Neural cell (in vitro differentiated cells): ENCODE measurements around the gene KCNJ5.

Source experiments
- EP300 ChIP-seq: fragments of 450-650 bp; conservative IDR thresholded peaks from 2 replicates; pipeline ENCODE4 v1.6.1; 2014; ENCODE audit warnings: antibody characterized with exemption, mild to moderate bottlenecking, moderate library complexity; ENCODE audit not compliant: poor library complexity, severe bottlenecking
- EZH2 ChIP-seq: fragments of 200-600, 300-800 bp; shearing (Covaris generic), sonication (generic); IDR thresholded peaks from 2 replicates; pipeline ENCODE4 v1.6.1; 2014; ENCODE audit warnings: antibody characterized with exemption, low read length, borderline replicate concordance, mild to moderate bottlenecking; ENCODE audit not compliant: insufficient read depth, poor library complexity, severe bottlenecking
- MXI1 ChIP-seq: fragments of 450-650 bp; conservative IDR thresholded peaks from 2 replicates; pipeline ENCODE4 v1.6.1; 2014; ENCODE audit warnings: antibody characterized with exemption, mild to moderate bottlenecking; ENCODE audit not compliant: poor library complexity, severe bottlenecking
- POLR2AphosphoS5 ChIP-seq: IDR thresholded peaks from 2 replicates; pipeline ENCODE4 v1.6.1; 2012
- REST ChIP-seq: IDR thresholded peaks from 2 replicates; pipeline ENCODE4 v1.6.1; 2012; ENCODE audit warnings: borderline replicate concordance
- TF ChIP-seq, protein P1 (sequence below): fragments of 450-650 bp; IDR thresholded peaks from 2 replicates; pipeline ENCODE4 v1.5.1; 2014; ENCODE audit warnings: antibody characterized with exemption, mild to moderate bottlenecking, moderate library complexity; ENCODE audit not compliant: poor library complexity, severe bottlenecking

DNA sequence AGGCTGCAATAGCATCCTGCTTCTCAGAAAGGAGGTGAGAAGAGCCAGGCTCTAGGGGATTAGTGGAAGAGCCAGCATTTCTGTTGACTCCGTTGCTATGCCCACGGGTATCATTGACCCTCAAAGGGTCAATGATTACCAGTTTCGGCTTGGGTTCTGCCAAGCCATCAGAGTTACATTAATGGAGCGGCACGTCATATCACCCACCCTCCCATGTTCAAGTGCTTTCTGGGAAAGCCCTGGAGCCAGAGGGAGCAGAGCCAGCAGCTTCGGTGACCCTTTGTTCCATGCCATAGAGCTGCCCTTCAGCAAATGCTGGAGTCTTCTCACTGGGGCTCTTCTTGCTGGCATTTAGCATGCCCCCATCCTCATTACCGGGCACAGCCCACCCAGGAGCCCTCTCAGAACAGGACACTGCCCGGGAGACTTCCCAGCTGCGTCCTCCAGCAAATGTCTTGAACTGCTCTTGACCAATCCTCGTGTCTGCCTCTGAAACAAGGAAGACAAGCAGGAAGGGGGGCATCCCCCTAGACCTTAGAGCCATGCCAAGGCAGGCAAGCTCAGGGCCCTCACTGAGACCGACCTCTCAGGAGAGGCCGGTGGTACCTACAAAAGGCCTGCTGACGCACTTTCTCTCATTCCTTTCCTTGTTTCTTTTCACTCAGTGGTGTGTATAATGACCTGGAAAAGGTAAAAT, 38.7 kb upstream of the KCNJ5 start:
- TF ChIP-seq, protein P1, sequence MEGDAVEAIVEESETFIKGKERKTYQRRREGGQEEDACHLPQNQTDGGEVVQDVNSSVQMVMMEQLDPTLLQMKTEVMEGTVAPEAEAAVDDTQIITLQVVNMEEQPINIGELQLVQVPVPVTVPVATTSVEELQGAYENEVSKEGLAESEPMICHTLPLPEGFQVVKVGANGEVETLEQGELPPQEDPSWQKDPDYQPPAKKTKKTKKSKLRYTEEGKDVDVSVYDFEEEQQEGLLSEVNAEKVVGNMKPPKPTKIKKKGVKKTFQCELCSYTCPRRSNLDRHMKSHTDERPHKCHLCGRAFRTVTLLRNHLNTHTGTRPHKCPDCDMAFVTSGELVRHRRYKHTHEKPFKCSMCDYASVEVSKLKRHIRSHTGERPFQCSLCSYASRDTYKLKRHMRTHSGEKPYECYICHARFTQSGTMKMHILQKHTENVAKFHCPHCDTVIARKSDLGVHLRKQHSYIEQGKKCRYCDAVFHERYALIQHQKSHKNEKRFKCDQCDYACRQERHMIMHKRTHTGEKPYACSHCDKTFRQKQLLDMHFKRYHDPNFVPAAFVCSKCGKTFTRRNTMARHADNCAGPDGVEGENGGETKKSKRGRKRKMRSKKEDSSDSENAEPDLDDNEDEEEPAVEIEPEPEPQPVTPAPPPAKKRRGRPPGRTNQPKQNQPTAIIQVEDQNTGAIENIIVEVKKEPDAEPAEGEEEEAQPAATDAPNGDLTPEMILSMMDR: no peak
- TF ChIP-seq EZH2: no peak
- no peak for TF ChIP-seq MXI1
- TF ChIP-seq REST: no peak
- no peak for TF ChIP-seq POLR2AphosphoS5
- TF ChIP-seq EP300: no peak
